ENCODE data around the gene PTTG1IP.
A peak's percentile ranks its signal among the peaks of the same experiment; 100 is the strongest.

The PTTG1IP gene

DNA sequence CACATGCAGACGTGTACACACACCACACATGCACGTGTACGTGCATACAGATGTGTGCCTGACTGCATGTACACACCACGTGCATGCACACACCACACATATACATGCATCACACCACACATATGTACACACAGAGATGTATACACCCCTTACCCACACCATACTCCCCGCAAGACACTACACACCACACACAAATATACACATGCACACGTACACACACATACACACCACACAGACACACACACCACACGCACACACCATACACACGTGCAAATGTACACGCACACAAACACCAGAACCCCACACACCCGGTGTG lies 37.5 kb upstream of the PTTG1IP start:
- no peak overlapping the region for H3K9ac ChIP-seq (ENCODE audit: low read length)
- no peak overlapping the region for H3K56ac ChIP-seq (ENCODE audit: low read length)
- no peak overlapping the region for H3K18ac ChIP-seq (ENCODE audit: low read length)
- H3K4ac ChIP-seq (ENCODE audit: low read depth, low read length), result no peak overlapping the region
- no peak overlapping the region for H4K5ac ChIP-seq (ENCODE audit: low read length)
- no peaks in the 10 kb centered on the region for H3K4me1 ChIP-seq (ENCODE audit: control insufficient read depth, low read depth, low read length)
- no peak overlapping the region for H3K4me3 ChIP-seq (ENCODE audit: low read length)
- H3K27me3 ChIP-seq (ENCODE audit: insufficient read depth, low read length, poor library complexity), result peaks cover 6% of the 10 kb centered on the region
- H3K36me3 ChIP-seq (ENCODE audit: control insufficient read depth, insufficient read depth, low read length), result no peaks in the 10 kb centered on the region
- no peak overlapping the region for H2BK5ac ChIP-seq (ENCODE audit: low read length)
- no peak overlapping the region for H3K23ac ChIP-seq (ENCODE audit: low read length)
- WGBS (ENCODE audit: extremely low coverage, insufficient coverage, low lambda C conversion rate), result no CpG with 5 or more reads among the region's 10 CpGs
- no peak overlapping the region for H2BK15ac ChIP-seq (replicated peaks; ENCODE audit: low read depth)
- H3K79me2 ChIP-seq (ENCODE audit: control insufficient read depth, insufficient read depth, low read length), result no peaks in the 10 kb centered on the region
- no peak for DNase-seq
- no peaks in the 10 kb centered on the region for H3K79me1 ChIP-seq (ENCODE audit: low read length)
- no peak overlapping the region for H2BK120ac ChIP-seq (ENCODE audit: low read depth, low read length)
- no peak overlapping the region for H2AK5ac ChIP-seq (ENCODE audit: low read length)
- H3K27ac ChIP-seq (ENCODE audit: low read depth, low read length), result no peak overlapping the region
- no peak overlapping the region for H4K8ac ChIP-seq (ENCODE audit: low read depth, low read length)
- H3K4me2 ChIP-seq (ENCODE audit: low read length), result no peak overlapping the region

DNA sequence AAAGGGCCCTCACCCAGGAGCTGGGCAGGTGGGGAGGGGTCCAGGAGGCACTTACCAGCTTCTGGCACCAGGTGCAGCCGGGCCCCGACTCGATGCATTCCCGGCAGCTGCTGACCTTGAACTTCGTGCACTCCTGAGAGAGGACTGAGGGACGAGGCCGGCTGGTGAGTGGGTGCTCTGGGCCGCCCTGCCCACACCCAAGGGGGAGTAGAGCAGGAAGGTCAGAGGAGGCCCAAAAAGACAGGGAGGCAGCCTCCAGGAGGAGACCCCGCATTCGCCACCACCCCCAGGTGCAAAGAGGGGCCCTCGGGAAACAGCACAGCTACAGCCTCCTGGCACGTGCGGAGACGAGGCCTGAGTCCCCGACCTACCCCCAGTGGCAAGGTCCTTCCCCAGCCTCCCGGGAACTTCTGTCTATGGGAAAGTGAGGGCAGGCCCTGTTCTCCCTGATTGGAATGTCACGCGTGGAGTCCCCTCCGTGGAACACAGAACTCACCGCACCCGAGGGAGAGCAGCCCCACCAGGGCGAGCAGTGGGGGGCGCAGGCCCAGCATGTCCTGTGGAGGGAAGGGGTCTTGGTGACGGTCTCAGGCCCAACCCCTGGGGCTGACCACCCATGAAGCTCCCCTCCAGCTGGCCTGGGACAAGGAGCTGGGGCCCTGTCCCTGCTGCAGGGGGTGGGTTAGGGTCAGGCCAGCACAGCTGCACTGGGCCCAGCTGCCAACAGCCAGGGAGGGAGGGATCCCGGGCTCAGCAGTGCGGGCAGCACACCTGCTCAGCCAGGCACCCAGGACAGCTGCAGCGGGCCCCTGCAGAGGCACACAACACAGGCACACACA lies 37.0 kb upstream of the PTTG1IP start:
- Histone ChIP-seq H3K27ac (ENCODE audit: low read depth, low read length) (no peak overlapping the region), H3K27me3 (ENCODE audit: insufficient read depth, low read length, poor library complexity) (peaks cover 4% of the 10 kb centered on the region), H2AK5ac (ENCODE audit: low read length) (no peak overlapping the region), H2BK5ac (ENCODE audit: low read length) (no peak overlapping the region), H3K9ac (ENCODE audit: low read length) (no peak overlapping the region), H3K4me1 (ENCODE audit: control insufficient read depth, low read depth, low read length) (no peaks in the 10 kb centered on the region), H3K4me2 (ENCODE audit: low read length) (no peak overlapping the region), H3K56ac (ENCODE audit: low read length) (no peak overlapping the region), H3K4me3 (ENCODE audit: low read length) (no peak overlapping the region), H3K79me1 (ENCODE audit: low read length) (no peaks in the 10 kb centered on the region), H3K18ac (ENCODE audit: low read length) (no peak overlapping the region), H3K4ac (ENCODE audit: low read depth, low read length) (no peak overlapping the region), H2BK120ac (ENCODE audit: low read depth, low read length) (no peak overlapping the region), H3K36me3 (ENCODE audit: control insufficient read depth, insufficient read depth, low read length) (no peaks in the 10 kb centered on the region), H2BK15ac (replicated peaks; ENCODE audit: low read depth) (no peak overlapping the region), H4K8ac (ENCODE audit: low read depth, low read length) (no peak overlapping the region), H3K79me2 (ENCODE audit: control insufficient read depth, insufficient read depth, low read length) (no peaks in the 10 kb centered on the region), H3K23ac (ENCODE audit: low read length) (no peak overlapping the region), H4K5ac (ENCODE audit: low read length) (no peak overlapping the region)
- DNase-seq, result no peak
- WGBS (ENCODE audit: extremely low coverage, insufficient coverage, low lambda C conversion rate), result no CpG with 5 or more reads among the region's 27 CpGs

DNA sequence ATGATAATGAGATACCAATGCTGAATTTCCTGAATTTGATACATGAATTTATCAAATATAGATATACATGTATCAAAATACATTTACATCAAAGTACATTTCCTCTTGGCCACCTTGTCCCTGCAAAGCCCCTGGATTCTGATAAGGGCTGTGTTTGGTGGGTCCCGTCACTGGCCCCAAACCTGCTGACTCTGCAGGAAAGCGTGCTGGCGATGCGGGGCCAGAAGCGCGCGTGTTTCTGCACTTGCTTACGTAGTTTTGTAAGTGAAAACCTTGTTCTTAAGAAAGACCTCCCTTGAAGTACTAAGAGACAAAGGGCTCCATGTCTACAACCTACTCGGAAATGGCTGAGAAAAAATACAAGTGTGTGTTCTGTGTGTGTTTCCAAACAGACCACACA lies 36.2 kb upstream of the PTTG1IP start:
- Histone ChIP-seq H3K4me2 (ENCODE audit: low read length) (no peak overlapping the region), H3K56ac (ENCODE audit: low read length) (no peak overlapping the region), H2BK120ac (ENCODE audit: low read depth, low read length) (no peak overlapping the region), H3K79me2 (ENCODE audit: control insufficient read depth, insufficient read depth, low read length) (no peaks in the 10 kb centered on the region), H2BK5ac (ENCODE audit: low read length) (no peak overlapping the region), H3K4me3 (ENCODE audit: low read length) (no peak overlapping the region), H2BK15ac (replicated peaks; ENCODE audit: low read depth) (no peak overlapping the region), H3K79me1 (ENCODE audit: low read length) (no peaks in the 10 kb centered on the region), H3K27me3 (ENCODE audit: insufficient read depth, low read length, poor library complexity) (peaks cover 3% of the 10 kb centered on the region), H3K27ac (ENCODE audit: low read depth, low read length) (no peak overlapping the region), H3K23ac (ENCODE audit: low read length) (no peak overlapping the region), H2AK5ac (ENCODE audit: low read length) (no peak overlapping the region), H4K5ac (ENCODE audit: low read length) (no peak overlapping the region), H3K18ac (ENCODE audit: low read length) (no peak overlapping the region), H3K36me3 (ENCODE audit: control insufficient read depth, insufficient read depth, low read length) (no peaks in the 10 kb centered on the region), H4K8ac (ENCODE audit: low read depth, low read length) (no peak overlapping the region), H3K4ac (ENCODE audit: low read depth, low read length) (no peak overlapping the region), H3K9ac (ENCODE audit: low read length) (no peak overlapping the region), H3K4me1 (ENCODE audit: control insufficient read depth, low read depth, low read length) (no peaks in the 10 kb centered on the region)
- no CpG with 5 or more reads among the region's 9 CpGs for WGBS (ENCODE audit: extremely low coverage, insufficient coverage, low lambda C conversion rate)
- no peak for DNase-seq

DNA sequence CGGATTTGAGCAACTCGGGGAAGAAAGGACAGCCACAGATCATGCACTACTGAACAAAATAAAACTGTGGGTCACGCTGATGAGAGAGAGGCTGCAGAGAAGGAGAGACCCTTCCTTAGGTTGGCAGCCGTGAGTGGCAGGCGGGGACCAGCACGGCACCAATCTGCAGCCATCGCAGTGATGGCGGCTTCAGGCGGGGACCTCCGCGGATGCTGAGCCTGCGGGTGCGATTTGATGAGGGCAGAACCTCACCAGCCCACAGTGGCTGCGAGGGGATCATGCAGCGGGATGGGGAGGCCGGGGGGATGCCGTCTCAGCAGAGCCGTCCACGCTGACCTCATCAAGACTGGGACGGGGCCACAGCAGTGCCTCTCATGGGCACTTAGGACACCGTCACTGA lies 35.4 kb upstream of the PTTG1IP start:
- Histone ChIP-seq H3K79me1 (ENCODE audit: low read length) (no peaks in the 10 kb centered on the region), H3K23ac (ENCODE audit: low read length) (no peak overlapping the region), H3K27me3 (ENCODE audit: insufficient read depth, low read length, poor library complexity) (peaks cover 3% of the 10 kb centered on the region), H4K8ac (ENCODE audit: low read depth, low read length) (no peak overlapping the region), H3K4me3 (ENCODE audit: low read length) (no peak overlapping the region), H3K4me2 (ENCODE audit: low read length) (no peak overlapping the region), H4K5ac (ENCODE audit: low read length) (no peak overlapping the region), H2BK120ac (ENCODE audit: low read depth, low read length) (no peak overlapping the region), H2AK5ac (ENCODE audit: low read length) (no peak overlapping the region), H3K4ac (ENCODE audit: low read depth, low read length) (no peak overlapping the region), H3K4me1 (ENCODE audit: control insufficient read depth, low read depth, low read length) (no peaks in the 10 kb centered on the region), H3K9ac (ENCODE audit: low read length) (no peak overlapping the region), H3K79me2 (ENCODE audit: control insufficient read depth, insufficient read depth, low read length) (no peaks in the 10 kb centered on the region), H2BK5ac (ENCODE audit: low read length) (no peak overlapping the region), H3K36me3 (ENCODE audit: control insufficient read depth, insufficient read depth, low read length) (no peaks in the 10 kb centered on the region), H3K56ac (ENCODE audit: low read length) (no peak overlapping the region), H2BK15ac (replicated peaks; ENCODE audit: low read depth) (no peak overlapping the region), H3K18ac (ENCODE audit: low read length) (no peak overlapping the region), H3K27ac (ENCODE audit: low read depth, low read length) (no peak overlapping the region)
- no CpG with 5 or more reads among the region's 21 CpGs for WGBS (ENCODE audit: extremely low coverage, insufficient coverage, low lambda C conversion rate)
- DNase-seq, result no peak

DNA sequence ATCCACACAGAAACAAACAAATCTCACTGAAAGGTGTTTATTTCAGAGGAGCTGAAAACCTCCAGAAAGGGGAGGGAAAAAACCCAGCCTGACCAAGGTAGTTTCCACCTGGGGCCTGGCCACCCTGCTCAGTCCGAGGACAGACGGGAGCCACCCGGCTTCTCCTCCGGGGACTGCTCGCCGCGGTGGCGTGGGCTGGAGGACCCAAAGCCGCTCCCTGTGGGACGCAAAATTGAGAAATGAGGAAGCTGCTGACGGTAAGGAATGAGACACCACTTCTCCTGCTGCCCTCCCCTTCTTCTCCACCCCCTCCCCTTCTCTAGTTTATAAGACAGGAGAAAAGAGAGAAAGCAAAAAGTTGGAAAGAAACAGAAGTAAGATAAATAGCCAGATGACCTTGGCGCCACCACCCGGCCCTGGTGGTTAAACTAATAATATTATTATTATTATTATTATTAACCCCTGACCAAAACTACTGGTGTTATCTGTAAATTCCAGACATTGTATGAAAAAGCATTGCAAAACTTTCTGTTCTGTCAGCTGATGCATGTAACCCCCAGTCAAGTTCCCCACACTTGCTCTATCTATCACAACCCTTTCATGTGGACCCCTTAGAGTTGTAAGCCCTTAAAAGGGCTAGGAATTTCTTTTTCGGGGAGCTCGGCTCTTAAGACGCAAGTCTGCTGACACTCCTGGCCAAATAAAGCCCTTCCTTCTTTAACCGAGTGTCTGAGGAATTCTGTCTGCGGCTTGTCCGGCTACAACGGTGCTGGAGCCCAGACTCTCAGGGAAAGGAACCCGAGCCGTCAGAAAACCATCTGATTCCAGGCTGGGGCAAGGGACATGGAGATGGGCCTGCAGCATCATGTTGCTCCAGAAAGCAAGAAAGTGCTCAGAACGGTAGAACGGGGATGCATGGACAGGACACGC lies 34.7 kb upstream of the PTTG1IP start:
- Histone ChIP-seq H3K27me3 (ENCODE audit: insufficient read depth, low read length, poor library complexity) (peaks cover 3% of the 10 kb centered on the region), H4K5ac (ENCODE audit: low read length) (no peak overlapping the region), H3K9ac (ENCODE audit: low read length) (no peak overlapping the region), H3K18ac (ENCODE audit: low read length) (no peak overlapping the region), H3K56ac (ENCODE audit: low read length) (peak overlapping the region; percentile 28), H3K79me1 (ENCODE audit: low read length) (no peaks in the 10 kb centered on the region), H4K8ac (ENCODE audit: low read depth, low read length) (no peak overlapping the region), H3K4me3 (ENCODE audit: low read length) (no peak overlapping the region), H3K23ac (ENCODE audit: low read length) (no peak overlapping the region), H2BK15ac (replicated peaks; ENCODE audit: low read depth) (no peak overlapping the region), H3K36me3 (ENCODE audit: control insufficient read depth, insufficient read depth, low read length) (no peaks in the 10 kb centered on the region), H3K4me1 (ENCODE audit: control insufficient read depth, low read depth, low read length) (no peaks in the 10 kb centered on the region), H3K27ac (ENCODE audit: low read depth, low read length) (no peak overlapping the region), H2BK120ac (ENCODE audit: low read depth, low read length) (no peak overlapping the region), H2BK5ac (ENCODE audit: low read length) (no peak overlapping the region), H3K4ac (ENCODE audit: low read depth, low read length) (no peak overlapping the region), H3K4me2 (ENCODE audit: low read length) (no peak overlapping the region), H3K79me2 (ENCODE audit: control insufficient read depth, insufficient read depth, low read length) (no peaks in the 10 kb centered on the region), H2AK5ac (ENCODE audit: low read length) (no peak overlapping the region)
- DNase-seq, result no peak
- no CpG with 5 or more reads among the region's 25 CpGs for WGBS (ENCODE audit: extremely low coverage, insufficient coverage, low lambda C conversion rate)
